AML-193 (cell line): Measurements from ENCODE around the gene PKDCC.

Source experiments
- DNase-seq, 2 experiments: peaks; one replicate each; lab custom pipeline; 2025; lab: John Stamatoyannopoulos, UW

PKDCC gene, protein sequence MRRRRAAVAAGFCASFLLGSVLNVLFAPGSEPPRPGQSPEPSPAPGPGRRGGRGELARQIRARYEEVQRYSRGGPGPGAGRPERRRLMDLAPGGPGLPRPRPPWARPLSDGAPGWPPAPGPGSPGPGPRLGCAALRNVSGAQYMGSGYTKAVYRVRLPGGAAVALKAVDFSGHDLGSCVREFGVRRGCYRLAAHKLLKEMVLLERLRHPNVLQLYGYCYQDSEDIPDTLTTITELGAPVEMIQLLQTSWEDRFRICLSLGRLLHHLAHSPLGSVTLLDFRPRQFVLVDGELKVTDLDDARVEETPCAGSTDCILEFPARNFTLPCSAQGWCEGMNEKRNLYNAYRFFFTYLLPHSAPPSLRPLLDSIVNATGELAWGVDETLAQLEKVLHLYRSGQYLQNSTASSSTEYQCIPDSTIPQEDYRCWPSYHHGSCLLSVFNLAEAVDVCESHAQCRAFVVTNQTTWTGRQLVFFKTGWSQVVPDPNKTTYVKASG

DNA sequence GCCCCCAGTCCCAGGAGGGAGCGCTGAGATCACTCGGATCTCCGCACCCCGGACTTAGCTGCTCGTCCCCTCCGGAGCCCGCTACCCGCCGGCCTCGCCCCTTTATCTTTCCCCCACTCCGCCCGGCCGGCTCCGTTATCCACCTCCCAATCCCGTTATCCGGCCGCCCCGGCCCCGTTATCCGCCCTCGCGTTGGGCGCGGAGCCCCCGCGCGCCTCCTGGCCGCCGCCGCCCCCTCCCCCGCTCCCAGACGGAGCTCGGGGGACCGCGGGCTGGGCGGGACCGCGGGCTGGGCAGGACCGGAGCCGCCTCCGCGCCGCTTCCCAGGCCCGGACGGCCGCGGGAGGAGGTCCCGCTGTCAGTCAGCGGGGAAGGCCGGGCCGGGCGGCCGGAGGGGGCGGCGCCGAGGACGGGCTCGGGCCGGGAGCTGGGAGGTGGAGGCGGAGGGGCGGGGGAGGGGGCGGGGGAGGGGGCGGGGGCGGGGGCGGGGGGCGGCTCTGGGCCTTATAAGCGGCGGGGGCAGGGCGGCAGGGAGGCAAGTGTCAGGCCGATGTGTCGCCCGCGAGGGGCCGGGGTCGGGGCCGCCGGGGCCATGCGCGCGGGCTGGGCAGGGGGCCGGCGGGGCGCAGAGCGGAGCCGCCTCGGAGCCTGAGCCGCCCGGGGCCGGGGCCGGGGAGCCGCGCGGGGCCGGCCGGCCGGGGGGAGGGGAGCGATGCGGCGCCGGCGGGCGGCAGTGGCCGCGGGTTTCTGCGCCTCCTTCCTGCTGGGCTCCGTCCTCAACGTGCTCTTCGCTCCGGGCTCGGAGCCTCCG is at the start of gene PKDCC:
TSS of gene PKDCC (plus strand) at position 534 of the 811 bp plus-strand sequence. CDS start at position 713, 179 bp downstream.
- no peak for DNase-seq

DNA sequence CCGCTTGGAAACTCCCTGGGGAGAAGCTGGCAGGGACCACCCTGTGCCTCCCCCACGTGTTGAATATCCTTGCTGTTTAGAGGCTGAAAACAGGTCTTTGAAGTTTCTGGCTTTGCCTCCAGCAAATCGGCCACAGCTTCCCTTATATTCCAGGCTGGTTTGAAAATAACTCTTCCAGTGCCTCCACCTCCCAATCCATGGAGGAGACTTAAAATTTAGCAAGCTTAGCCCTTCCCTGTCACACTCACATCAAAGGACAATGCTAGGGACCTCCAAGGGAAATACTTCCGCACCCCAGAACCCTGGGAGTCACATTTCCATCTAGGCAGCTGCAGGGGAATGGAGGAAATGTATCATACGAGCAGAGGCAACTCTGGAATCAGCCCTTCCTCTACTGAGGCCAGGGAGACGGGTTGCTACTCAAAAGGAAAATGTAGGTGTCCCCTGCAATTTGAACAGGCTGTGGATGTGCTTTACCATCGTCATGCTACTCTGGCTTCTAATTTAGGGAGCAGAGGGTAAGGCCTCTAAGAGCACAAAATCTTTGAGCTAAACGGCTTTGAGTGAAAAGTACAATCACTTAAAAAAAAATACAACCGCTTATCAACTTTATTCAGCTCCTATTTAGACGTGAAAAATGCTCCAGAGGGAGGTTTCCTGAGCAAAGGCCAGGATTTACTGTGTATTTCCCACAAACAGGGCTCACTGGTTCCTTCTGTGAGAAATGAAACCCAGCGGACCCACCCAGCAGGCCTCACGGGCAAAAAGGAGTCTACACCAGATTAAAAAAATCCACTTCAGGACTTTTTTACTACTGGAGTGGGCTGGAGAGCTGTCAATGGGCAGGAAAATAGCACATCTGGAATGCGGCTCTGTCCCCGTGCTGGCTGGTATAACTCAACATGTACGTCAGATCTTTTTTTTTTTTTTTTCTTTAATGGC is 49.4 kb upstream of the PKDCC start:
- DNase-seq: no peak

DNA sequence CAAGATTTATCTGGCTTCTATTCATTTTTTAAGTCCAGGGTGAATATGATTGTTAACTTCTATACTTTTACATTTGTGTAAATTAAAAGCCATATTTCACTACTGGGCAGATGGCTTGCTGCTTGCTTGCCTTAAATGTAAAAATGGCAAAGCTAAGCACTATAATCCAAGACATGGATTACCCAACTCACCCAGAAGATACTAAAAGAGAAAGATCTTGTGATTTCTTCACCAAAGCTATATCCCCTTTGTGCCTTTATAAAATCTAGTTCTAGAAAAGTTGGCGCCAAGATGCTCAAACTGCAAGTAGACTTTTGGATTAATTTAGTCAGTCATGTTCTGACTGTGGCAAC is 48.7 kb upstream of the PKDCC start:
- no peak for DNase-seq

GRCh38 chr2:41999592-42000281 is 48.1 kb upstream of the PKDCC start:
- DNase-seq: no peak

DNA sequence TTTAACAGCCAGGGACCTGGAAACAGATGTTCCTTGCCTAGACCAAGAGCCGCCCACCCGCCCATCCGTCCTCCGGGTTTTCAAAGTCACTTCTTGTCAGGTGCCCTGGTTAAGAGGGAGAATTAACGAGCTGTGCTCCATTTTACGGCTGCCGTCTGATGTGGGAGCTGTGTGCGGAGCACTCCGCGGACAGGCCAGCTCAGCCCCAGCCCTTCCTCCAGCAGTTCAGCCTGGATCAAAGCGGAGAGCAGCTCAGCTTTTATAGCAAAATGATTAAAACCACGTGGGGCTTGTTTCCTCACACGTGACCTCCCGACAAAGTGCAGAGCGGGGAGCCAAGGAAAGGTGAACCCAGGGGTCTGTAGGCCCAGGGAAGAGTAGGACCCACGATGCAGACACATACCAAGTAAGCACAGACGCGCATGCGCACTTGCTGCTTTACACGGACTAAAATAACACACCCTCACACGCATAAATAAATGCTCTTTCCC is 46.1 kb upstream of the PKDCC start:
- DNase-seq: no peak

- DNase-seq: no peak
Measured at GRCh38 chr2:42007551-42007950, 40.3 kb upstream of the PKDCC start.

DNA sequence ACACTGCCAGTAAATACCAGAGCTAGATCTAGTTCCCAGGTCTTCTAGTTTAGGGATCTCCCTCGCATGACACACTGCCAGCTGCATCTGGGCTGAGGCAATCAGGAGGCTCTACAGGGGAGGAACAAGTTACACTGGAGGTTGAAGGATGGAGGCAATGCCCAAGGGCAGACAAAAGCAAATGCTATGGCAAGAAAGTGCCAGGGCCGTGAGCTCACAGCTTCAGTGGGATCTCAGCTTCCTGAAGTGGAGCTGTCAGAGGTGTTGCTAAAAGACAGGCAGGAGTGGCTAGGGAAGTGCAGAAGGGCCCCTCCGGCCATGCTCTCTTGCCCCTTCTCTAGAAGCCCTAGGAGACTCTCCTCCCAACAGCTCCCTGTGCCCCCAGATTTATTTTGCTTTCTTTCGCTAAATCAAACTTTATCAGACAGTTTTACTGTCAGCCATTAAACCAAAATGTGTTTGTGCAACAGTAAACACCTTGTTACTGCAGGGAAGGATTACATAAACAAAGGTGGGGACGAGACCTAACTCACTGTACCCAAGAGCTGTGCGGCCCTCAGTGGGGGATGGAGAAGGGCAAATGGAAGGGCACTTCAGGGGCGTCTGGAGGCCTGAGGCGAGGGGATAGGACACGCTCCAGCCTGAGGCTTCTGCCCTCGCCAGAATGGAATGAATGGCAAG is 39.4 kb upstream of the PKDCC start:
- DNase-seq: no peak

DNA sequence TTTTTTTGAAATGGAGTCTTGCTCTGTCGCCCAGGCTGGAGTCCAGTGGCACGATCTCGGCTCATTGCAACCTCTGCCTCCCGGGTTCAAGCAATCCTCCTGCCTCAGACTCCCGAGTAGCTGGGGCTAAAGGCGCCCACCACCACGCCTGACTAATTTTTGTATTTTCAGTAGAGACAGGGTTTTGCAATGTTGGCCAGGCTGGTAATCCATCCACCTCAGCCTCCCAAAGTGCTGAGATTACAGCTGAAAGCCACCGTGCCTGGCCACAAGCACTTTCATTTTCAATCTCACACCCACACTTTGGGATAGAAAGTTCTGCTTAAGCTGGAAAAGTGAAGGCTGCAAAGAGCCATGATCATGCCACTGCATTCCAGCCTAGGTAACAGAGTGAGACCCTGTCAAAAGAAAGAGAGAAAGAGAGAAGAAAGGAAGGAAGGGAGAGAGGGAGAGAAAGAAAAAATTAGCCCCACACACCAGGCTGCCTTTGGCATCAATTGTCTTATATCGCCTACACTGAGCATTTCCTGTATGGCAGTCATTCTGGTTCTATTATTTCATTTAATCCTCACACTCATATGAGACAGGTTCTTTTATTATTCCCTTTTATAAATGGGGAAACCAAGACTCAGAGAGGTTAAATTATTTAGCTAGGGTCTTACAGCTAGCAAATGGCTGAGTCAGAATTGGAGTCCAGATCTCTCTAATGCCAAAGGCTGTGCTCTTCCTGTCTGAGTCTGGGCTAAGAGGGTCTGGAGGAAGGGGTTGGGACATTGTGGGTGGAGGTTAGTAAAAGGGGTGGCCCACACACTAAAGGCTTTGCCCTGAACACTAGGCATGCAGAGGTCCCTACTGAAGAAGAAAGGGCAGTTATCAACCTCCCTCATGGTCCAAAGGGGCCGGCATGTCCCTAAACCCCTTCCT is 37.9 kb upstream of the PKDCC start:
- no peak for DNase-seq

DNA sequence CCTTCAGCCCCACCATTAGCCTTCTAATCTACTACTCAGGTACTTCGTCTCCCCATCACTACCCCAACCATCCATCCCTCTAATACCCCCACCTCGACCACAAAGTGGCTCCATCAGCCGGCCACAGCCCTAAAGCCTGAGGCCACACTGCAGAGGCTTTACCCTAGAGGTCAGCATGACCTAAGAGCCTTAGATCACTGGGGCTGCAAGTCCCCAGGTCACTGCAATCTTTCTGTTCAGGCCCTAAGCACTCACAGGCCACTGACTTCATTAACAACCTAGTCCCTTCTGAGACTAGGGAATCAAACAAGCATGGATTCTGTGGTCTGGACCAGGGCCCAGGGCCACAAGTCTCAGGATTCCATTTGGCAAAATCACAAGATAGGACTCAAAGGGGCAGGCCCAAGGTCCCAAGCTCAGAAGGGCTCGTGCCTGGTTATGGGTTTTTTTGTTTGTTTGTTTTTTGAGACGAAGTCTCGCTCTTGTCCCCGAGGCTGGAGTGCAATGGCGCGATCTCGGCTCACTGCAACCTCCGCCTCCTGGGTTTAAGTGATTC is 37.0 kb upstream of the PKDCC start:
- no peak for DNase-seq

DNA sequence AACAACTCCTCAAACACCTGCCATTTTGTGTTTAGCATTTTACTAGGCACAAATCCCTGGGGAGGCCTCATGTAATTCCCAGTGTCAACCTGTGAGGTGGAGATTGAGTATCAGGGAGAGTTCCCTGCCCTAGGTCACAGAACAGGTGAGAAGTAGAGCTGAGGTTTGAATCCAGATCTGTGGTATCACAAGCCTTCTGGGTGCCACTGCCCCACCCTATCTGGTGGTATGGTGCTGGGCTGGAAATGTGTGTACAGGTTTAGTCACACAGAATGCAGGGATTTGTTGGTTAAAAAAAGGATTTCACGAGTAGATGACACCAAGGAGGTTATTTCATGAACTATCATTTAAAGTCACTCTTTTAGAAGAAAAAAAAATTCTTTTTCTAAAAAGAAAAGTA is 35.7 kb upstream of the PKDCC start:
- DNase-seq: no peak

DNA sequence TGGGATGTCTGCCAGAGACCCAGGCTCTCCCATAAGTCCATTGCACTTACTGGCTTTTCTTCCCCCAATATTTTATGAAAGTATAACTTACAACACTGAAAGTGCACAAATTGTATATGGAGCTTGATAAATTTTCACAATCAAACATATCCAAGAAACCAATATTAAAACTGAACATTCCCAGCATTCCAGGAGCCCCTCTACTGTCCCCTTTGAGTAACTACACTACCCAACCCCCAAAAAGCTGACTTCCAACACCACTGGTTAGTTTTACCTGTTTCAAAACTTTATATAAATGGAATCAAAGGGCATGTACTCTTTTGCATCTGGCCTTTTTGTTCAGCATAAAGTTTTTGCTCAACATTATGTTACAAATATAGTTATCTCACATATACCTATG is 35.2 kb upstream of the PKDCC start:
- DNase-seq: no peak

- no peak for DNase-seq
Measured at GRCh38 chr2:42013409-42013808, 34.4 kb upstream of the PKDCC start.

GRCh38 chr2:42021464-42021863 is 26.4 kb upstream of the PKDCC start:
- no peak for DNase-seq

DNA sequence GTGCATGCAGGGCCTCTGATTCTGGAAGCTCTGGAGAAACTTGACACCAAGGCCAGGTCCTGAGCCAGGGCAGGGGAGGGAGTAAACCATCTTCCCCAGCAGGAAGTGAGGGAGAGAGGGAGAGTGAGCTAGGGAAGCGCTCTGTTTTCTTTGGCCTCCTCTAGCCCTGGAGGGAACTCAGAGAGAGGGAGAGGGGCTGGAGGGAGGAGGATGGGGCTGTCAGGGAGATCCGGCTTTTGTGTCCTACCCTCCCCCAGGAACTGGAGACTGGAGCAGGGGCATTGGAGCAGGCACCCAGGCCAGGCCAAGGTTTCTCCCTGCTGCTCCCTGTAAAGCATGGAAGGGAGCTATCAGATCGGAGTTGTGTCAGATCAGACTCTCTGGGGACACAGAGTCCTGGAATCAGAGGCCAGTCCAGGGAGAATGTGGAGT is 22.7 kb upstream of the PKDCC start:
- no peak for DNase-seq

DNA sequence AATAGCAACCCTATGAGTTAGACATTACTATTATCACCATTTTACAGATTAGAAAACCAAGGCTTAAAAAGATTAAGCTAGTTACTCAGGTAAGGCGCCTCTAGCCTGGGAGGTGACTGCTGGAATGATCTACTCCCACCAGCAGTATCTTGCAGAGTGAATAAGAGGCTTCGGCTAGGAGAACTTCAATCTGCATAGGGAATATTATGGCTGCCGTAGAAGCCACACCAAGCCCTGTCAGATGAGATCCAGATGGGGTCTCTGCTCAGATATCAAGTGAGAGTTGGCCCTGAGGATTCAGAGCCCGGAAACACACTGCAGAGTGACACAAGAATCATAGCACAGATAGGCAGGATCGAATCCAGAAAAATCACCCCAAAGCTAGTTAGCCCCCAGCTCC is 21.5 kb upstream of the PKDCC start:
- DNase-seq: no peak

- no peak for DNase-seq
Measured at GRCh38 chr2:42028571-42029148, 19.2 kb upstream of the PKDCC start.

DNA sequence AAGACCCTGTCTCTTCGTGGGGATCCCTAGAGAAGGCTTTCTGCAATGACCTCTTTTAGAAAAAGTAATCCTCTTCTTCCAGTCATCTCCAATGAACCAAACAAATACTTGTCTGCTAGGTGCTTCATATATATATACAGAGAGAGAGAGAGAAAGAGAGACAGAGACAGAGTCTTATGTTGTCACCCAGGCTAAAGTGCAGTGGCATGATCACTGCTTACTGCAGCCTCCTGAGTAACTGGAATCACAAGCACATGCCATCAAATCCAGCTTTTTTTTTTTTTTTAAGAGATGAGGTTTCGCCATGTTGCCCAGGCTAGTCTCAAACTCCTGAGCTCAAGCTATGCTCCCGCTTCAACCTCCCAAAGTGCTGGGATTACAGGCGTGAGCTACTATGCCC is 18.6 kb upstream of the PKDCC start:
- no peak for DNase-seq

DNA sequence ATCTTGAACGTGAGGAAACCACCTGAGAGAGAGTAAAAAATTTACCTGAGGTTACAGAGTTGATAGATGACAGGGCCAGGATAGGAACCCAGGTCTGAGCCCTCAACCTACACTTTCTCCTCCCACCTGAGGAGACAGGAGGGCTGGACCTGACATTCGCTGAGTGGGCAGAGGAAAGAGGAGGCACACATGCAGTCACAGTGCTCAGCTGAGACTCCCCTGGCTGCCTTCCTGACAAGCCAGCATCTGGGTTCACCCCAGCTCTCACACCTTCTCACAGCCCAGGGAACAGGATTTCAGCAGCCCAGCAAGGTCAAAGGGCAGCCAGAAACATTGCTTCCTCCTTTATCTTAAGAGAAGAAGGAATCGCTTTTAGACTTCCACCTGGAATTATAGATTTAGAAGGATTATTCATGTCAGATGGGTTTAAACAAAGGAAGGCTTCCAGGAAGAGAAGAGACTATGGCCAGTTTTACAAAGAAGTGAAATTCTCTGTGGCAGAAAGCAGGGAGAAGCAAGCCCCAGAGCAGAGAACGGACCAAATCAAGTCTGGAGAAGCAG is 18.1 kb upstream of the PKDCC start:
- DNase-seq: no peak
